Measurements from ENCODE around the gene RAET1G.
"Not testable (repeated sequence)": the region's sequence is repeated elsewhere in the genome, so short reads cannot be mapped to it uniquely, and the experiment has no call there.

RAET1G gene

DNA sequence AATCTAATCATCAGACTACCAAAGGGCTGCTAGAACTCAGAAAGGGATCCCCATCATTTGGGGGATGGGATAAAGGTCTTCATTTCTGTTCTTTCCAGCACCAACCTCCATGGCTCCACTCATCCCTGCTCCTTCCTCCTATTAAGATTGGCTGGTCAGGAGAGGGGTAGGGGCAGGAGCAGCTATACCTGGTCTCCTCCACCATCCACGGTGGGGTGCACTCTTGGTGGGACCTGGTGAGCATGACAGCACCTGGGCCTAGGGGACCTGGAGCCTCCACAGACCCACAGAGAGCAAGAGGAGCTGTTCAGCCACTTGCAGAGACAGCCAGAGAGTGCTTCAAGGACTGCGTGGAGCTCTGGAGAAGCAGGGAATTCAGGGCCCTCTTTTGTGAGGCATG is 12.7 kb upstream of the RAET1G start:
- no peak overlapping the region for H3K27ac Mint-ChIP-seq
- H3K4me1 Mint-ChIP-seq (ENCODE audit: low read depth in 2 of 2) = peaks cover 12 to 18% of the 10 kb centered on the region in 2 donors
- ATAC-seq (replicated peaks) (no peak), DNase-seq (no peak)
- peaks cover 91 to 100% of the 10 kb centered on the region in 2 donors for H3K27me3 Mint-ChIP-seq
- no peak overlapping the region for H3K4me3 Mint-ChIP-seq
- no peaks in the 10 kb centered on the region for H3K9me3 Mint-ChIP-seq
- H3K36me3 Mint-ChIP-seq (ENCODE audit: insufficient read depth) = peaks cover 22% of the 10 kb centered on the region

DNA sequence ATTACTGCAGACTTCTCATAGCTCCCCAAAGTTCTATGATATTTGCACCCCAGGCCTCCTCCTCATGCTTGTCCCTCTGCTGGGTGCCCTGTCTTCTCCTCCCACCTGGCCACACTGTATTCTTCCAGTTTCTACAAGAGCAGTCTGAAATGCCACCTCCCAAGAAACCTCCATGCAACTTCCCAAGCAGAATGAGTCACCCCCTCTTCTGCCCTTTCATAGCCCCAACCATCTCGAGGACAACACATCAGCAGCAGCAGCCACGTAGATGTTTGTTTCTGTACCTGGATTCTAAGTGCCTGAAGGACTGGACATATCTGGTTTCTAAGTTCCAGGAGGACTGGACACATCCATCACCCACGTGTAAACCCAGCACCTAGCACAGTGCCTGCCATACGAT is 12.3 kb upstream of the RAET1G start:
- no peaks in the 10 kb centered on the region for H3K9me3 Mint-ChIP-seq
- peaks cover 22% of the 10 kb centered on the region for H3K36me3 Mint-ChIP-seq (ENCODE audit: insufficient read depth)
- no peak for DNase-seq

DNA sequence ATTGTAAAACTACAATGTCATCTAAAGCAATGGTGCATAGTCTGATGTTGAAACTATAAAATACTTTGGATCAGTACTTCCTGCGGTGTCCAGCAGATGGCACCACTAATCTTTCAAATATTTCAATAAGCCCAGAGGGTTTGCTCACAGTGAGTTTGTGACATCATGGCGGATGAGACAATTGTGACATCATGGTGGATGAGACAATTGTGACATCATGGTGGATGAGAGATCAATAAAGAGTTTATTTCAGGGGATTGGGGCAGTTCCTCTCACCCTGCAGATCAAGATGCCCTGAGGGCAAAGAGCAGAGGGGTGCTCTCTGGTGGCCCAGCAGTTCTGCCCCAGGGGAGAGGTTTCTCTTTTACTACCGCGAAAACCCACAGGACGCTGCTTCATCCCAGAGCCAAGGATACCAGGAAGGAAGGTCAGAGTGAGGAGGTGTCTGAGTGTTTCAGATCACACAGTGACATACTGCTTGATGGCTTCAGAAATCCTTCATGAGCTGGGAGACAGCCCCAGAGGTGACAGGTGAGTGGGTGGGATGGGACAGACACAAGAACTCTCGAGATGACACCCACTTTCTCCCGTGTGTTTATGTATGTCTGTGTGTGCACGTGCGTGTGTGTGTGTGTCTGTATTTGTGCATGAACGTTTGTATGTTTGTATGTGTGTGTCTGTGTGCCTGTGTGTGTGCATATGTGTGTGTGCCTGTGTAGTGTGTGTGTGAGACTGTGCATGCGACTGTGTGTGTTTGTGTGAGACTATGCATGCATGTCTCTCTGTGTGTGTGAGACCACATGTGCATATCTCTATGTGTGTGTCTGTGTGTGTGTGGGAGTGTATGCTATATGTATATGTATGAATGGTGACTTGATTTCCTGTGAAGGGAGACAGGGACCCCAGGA is 11.6 kb upstream of the RAET1G start:
- peak; percentile 70 to 82 (median 73) for DNase-seq
- H3K36me3 Mint-ChIP-seq (ENCODE audit: insufficient read depth) = peaks cover 22% of the 10 kb centered on the region
- H3K4me3 Mint-ChIP-seq = no peak overlapping the region
- H3K27ac Mint-ChIP-seq = peak overlapping the region in 1 of 2 donors; percentile 47
- H3K27me3 Mint-ChIP-seq = peaks cover 94 to 100% of the 10 kb centered on the region in 2 donors
- ATAC-seq (replicated peaks) = peak; percentile 34
- H3K4me1 Mint-ChIP-seq (ENCODE audit: low read depth in 2 of 2) = peaks cover 12 to 15% of the 10 kb centered on the region in 2 donors
- H3K9me3 Mint-ChIP-seq = no peaks in the 10 kb centered on the region

More for the DNA sequence above, 12.3 kb upstream of the RAET1G start:
- no peak for ATAC-seq (replicated peaks)
- Mint-ChIP-seq H3K4me3 (no peak overlapping the region), H3K27me3 (peaks cover 92 to 100% of the 10 kb centered on the region in 2 donors), H3K27ac (no peak overlapping the region), H3K4me1 (ENCODE audit: low read depth in 2 of 2) (peaks cover 12 to 15% of the 10 kb centered on the region in 2 donors)

DNA sequence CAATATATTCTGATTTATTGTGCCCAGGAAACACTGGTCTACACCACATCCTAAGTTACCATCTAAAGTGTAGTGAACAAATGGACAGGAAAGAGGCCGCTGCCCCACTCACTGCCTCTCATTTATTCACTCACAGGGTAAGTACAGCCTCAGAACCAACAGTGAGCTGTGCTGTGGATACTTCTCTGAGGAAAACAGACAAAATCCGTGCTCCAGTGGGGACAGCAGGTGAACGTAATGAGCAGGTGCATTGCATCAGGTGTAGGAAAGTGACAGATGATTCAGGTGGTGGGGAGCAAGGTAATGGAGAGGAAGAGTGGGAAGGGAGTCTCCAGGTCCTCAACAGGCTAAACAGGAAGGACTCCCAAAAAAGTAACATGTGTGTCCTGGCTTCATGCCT is 10.5 kb upstream of the RAET1G start:
- peaks cover 19% of the 10 kb centered on the region for H3K36me3 Mint-ChIP-seq (ENCODE audit: insufficient read depth)
- ATAC-seq (replicated peaks) (no peak), DNase-seq (no peak)
- H3K27me3 Mint-ChIP-seq = peaks cover 94 to 100% of the 10 kb centered on the region in 2 donors
- H3K4me3 Mint-ChIP-seq = no peak overlapping the region
- H3K4me1 Mint-ChIP-seq (ENCODE audit: low read depth in 2 of 2) = peaks cover 4 to 7% of the 10 kb centered on the region in 2 donors
- H3K27ac Mint-ChIP-seq = no peak overlapping the region
- no peaks in the 10 kb centered on the region for H3K9me3 Mint-ChIP-seq

DNA sequence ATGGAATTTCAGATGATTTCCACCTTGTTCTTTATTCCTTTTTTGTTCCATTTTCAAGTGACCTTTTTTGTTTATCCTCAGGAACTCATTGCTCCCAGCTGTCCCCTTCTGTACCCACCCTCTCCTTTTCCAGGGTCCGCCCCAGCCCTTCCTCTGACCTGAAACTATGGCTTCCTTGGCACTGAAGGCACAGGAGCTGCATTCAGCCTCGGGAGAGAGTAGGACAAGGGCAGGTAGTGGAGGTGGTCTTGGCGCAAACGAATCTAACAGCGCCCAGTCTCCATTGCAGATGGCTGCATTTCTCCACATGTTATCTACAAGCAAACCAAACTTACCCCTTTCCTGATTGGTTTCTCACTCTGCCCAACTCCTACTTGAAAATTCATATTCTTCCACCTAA is 10.1 kb upstream of the RAET1G start:
- H3K4me1 Mint-ChIP-seq (ENCODE audit: low read depth in 2 of 2) = peaks cover 0 to 3% of the 10 kb centered on the region in 2 donors
- DNase-seq (no peak), ATAC-seq (replicated peaks) (no peak)
- peaks cover 94 to 100% of the 10 kb centered on the region in 2 donors for H3K27me3 Mint-ChIP-seq
- no peaks in the 10 kb centered on the region for H3K9me3 Mint-ChIP-seq
- peaks cover 15% of the 10 kb centered on the region for H3K36me3 Mint-ChIP-seq (ENCODE audit: insufficient read depth)
- H3K27ac Mint-ChIP-seq = no peak overlapping the region
- no peak overlapping the region for H3K4me3 Mint-ChIP-seq

DNA sequence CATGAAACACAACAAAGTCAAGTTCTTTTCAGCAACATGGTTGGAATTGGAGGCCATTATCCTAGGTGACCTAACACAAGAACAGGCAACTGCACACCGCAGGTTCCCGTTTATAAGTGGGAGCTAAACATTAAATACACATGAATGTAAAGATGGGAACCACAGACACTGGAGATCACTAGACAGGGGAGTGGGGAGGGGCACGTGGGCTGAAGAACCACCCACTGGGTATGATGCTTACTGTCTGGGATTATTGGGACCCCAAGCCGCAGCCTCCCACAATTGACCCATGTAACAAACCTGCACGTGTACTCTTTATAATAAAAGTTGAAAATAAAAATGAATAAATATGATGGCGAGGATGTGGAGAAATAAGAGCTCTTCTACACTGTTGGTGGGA is 8.6 kb upstream of the RAET1G start:
- no peaks in the 10 kb centered on the region for H3K9me3 Mint-ChIP-seq
- no peak overlapping the region for H3K4me3 Mint-ChIP-seq
- ATAC-seq (replicated peaks) (no peak), DNase-seq (no peak)
- peaks cover 9% of the 10 kb centered on the region for H3K36me3 Mint-ChIP-seq (ENCODE audit: insufficient read depth)
- no peak overlapping the region for H3K27ac Mint-ChIP-seq
- H3K27me3 Mint-ChIP-seq = peaks cover 91 to 100% of the 10 kb centered on the region in 2 donors
- H3K4me1 Mint-ChIP-seq (ENCODE audit: low read depth in 2 of 2) = peaks cover 0 to 3% of the 10 kb centered on the region in 2 donors

DNA sequence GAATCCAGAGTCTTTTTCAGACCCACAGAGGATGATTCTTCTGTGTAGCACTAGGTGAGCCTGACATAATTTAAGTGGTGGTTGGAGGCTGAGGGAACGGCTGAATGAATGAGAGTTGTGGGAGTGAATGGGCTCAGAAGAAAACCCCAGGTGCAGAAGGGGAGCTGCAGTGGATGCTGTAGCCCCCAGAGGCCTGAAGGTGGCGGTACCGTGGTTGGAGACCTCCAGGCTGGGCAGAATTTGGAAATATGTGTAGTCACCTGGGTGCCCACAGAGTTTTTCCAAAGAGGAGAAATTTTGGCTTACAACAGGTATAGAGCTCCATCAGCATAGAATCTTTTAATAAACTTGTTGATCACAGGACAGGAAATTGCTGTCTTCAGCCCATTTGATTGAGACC is 6.5 kb upstream of the RAET1G start:
- Mint-ChIP-seq H3K27ac (no peak overlapping the region), H3K9me3 (no peaks in the 10 kb centered on the region), H3K36me3 (ENCODE audit: insufficient read depth) (peaks cover 9% of the 10 kb centered on the region), H3K27me3 (peaks cover 91 to 100% of the 10 kb centered on the region in 2 donors), H3K4me1 (ENCODE audit: low read depth in 2 of 2) (peaks cover 3 to 7% of the 10 kb centered on the region in 2 donors), H3K4me3 (no peak overlapping the region)
- no peak for DNase-seq
- ATAC-seq (replicated peaks) = no peak

DNA sequence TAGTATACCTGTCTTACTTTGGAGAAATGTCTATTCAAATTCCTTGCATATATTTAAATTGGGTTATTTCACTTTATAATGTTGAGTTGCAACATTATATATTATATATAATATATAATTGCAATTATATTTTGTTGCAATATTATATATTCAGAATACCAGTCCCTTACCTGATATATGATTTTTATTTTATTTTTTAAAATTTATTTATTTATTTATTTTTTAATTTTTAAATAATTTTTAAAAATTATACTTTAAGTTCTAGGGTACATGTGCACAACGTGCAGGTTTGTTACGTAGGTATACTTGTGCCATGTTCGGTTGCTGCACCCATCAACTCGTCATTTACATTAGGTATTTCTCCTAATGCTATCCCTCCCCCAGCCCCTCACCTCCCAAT is 4.1 kb upstream of the RAET1G start:
- H3K9me3 Mint-ChIP-seq; H3K27ac Mint-ChIP-seq; DNase-seq; ATAC-seq (replicated peaks); H3K4me3 Mint-ChIP-seq; H3K36me3 Mint-ChIP-seq (ENCODE audit: insufficient read depth): not testable (repeated sequence)
- Mint-ChIP-seq H3K4me1 (ENCODE audit: low read depth in 2 of 2) (peaks cover 15 to 19% of the 10 kb centered on the region in 2 donors), H3K27me3 (peaks cover 95 to 100% of the 10 kb centered on the region in 2 donors)

DNA sequence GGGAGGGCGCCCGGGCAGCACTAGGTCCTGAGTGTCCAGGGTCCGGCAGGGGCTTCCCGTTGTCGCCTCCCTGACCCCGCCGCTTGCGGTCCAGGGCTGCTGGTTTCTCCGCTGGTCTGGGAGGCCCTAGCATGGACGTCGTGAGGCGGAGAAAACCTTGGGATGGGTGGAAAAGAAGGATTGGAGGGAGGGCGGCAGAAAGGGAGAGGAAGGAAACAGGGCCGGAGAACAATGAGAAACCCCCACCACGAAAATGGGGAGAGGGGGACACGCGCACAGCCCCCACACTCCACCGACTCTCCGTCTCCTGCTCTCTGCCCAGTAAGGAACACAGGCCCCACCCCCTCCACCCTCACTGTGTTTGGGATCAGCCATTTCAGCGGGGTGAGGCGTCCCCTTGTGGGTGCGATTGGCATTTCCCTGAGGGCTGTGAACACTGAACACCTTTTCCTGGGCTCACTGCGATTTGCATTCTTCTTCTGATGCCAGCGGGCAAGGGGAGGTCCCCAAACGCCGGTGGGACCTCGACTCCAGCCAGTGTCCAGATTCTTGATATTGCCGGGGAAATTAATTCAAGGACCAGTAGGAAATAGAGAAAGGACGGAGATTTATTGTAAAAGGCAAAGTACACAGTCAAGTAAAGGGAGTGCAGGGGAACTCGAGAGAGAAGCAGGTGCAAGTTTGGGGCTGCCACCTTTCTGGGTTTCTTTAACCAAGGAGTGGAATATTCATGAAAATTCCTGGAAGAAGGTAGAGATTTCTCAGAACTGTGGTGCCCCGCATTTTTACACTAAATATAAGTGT is 3.3 kb upstream of the RAET1G start:
- peak overlapping the region in 1 of 2 donors; percentile 51 for H3K4me3 Mint-ChIP-seq
- no peaks in the 10 kb centered on the region for H3K9me3 Mint-ChIP-seq
- DNase-seq (peak; percentile 49 to 65 (median 58)), ATAC-seq (replicated peaks) (peak; percentile 63)
- no peak overlapping the region for H3K27ac Mint-ChIP-seq
- H3K36me3 Mint-ChIP-seq (ENCODE audit: insufficient read depth) = peaks cover 5% of the 10 kb centered on the region
- peaks cover 15 to 22% of the 10 kb centered on the region in 2 donors for H3K4me1 Mint-ChIP-seq (ENCODE audit: low read depth in 2 of 2)
- H3K27me3 Mint-ChIP-seq = peaks cover 95 to 100% of the 10 kb centered on the region in 2 donors

DNA sequence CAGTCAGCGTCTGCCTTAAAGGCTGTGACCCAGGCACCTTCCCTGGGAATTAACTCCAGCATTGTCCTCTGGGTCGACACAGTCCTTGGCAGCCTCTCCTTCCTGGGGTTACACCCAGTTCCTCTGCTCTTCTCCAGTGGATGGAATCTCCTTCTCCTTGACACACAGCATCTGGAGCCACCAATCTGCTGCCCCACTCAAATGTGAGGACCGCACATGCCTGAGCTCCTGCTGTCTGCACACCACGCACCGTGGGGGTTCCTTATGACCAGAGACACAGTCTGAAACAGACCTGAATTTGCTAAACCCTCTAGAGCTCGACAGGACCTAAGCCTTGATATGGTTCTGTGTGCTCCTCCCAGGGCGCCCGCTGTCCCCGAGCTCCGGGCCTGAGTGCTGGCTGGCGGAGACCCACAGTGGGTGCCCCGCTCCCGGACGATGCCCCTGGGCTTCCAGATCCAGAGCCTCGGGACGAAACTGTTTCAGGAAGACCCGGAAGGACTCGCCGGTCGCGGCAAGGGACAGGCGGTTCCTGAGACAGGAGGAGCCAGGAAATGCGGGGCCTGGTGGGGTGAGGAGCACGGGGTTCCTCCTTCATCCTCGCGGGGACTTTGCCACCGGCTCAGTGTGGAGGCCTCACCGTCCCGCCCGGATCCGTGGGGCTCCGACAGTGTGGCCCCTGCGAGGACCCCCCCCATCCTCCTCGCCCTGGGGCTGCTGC is 2.5 kb upstream of the RAET1G start:
- peaks cover 5% of the 10 kb centered on the region for H3K36me3 Mint-ChIP-seq (ENCODE audit: insufficient read depth)
- peak overlapping the region; percentile 19 to 51 for H3K4me3 Mint-ChIP-seq
- no peaks in the 10 kb centered on the region for H3K9me3 Mint-ChIP-seq
- peaks cover 95 to 100% of the 10 kb centered on the region in 2 donors for H3K27me3 Mint-ChIP-seq
- H3K4me1 Mint-ChIP-seq (ENCODE audit: low read depth in 2 of 2) = peaks cover 15 to 22% of the 10 kb centered on the region in 2 donors
- no peak for DNase-seq
- H3K27ac Mint-ChIP-seq = no peak overlapping the region
- ATAC-seq (replicated peaks) = no peak

DNA sequence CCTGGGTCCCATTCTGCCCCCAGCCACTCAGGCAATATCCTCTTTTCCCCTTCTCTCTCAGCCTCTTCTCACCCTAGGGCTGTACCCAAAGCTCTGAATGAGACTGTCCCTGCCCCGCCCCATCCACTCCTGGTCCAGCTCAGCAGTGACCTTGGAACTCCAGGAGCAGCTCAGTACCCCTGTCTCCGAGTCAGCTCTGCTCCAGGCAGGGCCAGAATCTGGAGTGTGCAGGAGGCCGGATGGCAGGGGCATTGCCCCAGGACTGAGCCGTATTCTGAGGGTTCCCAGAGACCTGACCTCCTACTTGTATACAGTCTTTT is 2.0 kb upstream of the RAET1G start:
- H3K27ac Mint-ChIP-seq = no peak overlapping the region
- no peak for ATAC-seq (replicated peaks)
- no peak overlapping the region for H3K4me3 Mint-ChIP-seq
- H3K36me3 Mint-ChIP-seq (ENCODE audit: insufficient read depth) = peaks cover 5% of the 10 kb centered on the region
- no peak for DNase-seq
- no peaks in the 10 kb centered on the region for H3K9me3 Mint-ChIP-seq
- peaks cover 15 to 22% of the 10 kb centered on the region in 2 donors for H3K4me1 Mint-ChIP-seq (ENCODE audit: low read depth in 2 of 2)
- peaks cover 95 to 100% of the 10 kb centered on the region in 2 donors for H3K27me3 Mint-ChIP-seq

DNA sequence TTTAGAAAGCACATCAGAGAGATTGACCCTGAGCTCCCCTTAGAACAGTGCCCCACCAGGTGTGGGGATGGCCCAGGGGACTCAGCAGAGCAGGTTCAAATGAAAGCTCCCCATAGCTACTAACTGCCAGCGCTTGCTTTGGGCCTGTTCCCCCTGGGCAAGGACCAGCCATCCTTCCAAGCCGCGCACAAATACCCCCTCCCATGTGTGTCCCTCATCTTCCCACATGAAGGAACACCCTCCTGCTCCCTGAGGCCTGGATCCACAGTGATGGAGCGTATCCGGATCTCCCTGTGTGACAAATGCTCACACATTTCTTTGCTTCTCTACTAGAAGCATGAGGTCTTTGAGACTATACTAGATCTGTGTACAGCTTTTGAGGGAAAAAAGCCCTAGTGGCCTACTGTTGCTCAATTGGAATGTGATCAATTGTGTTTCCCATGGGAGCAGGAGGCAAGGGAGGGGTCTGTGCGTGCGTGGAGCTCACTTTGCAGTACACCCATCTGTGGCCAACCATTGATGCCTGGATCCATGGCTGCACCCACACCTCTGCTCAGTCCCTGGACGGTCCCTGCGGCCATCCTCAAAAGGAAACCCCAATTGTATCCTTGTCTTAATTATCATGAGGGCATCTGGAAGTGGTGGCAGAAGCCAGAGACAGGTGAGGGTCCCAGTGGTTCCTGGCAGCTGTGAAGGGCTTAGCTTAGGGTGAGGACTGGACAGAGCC is 1.4 kb upstream of the RAET1G start:
- ATAC-seq (replicated peaks) = no peak
- Mint-ChIP-seq H3K36me3 (ENCODE audit: insufficient read depth) (peaks cover 3% of the 10 kb centered on the region), H3K27me3 (peaks cover 95 to 100% of the 10 kb centered on the region in 2 donors), H3K27ac (no peak overlapping the region), H3K4me1 (ENCODE audit: low read depth in 2 of 2) (peaks cover 15 to 22% of the 10 kb centered on the region in 2 donors), H3K9me3 (no peaks in the 10 kb centered on the region), H3K4me3 (peak overlapping the region; percentile 83 to 89)
- DNase-seq = no peak

All from effector memory CD8-positive, alpha-beta T cell (primary cell).